ENCODE data around the gene OARD1. TPM values are rescaled to one million over a fixed set of nuclear protein-coding genes. Genes with fewer than 3 reads are reported as not detected.

Gene OARD1
- total RNA-seq, 4 donors from 2014 or later: 12.3 to 25.6 (median 17.3) TPM

- peak in 1 of 5 experiments; percentile 8 for TF ChIP-seq CTCF (IDR thresholded peaks at IDR 0.05)
- TF ChIP-seq EP300 (IDR thresholded peaks at IDR 0.05): no peak
- TF ChIP-seq POLR2A (IDR thresholded peaks at IDR 0.05): no peak
- 88 to 90% methylated on average over 4 of the region's 4 CpGs for WGBS, 2 donors
- Histone ChIP-seq H3K4me1 (peaks cover 0 to 4% (median under 1%) of the 10 kb centered on the region in 4 donors), H3K27ac (no peak overlapping the region), H3K9me3 (no peaks in the 10 kb centered on the region), H3K4me3 (no peak overlapping the region), H3K27me3 (no peaks in the 10 kb centered on the region), H3K36me3 (peaks cover 0 to 99% (median 32%) of the 10 kb centered on the region in 3 donors)
- DNase-seq (ENCODE audit: low spot score in 2 of 2): no peak
These were observed 20.4 kb upstream of the OARD1 start for GRCh38 chr6:41092421-41093140.

GRCh38 chr6:41090841-41091761 is 18.9 kb upstream of the OARD1 start:
- DNase-seq (ENCODE audit: low spot score in 2 of 2): no peak
- Histone ChIP-seq H3K36me3 (peaks cover 0 to 97% (median 21%) of the 10 kb centered on the region in 3 donors), H3K4me1 (no peaks in the 10 kb centered on the region), H3K4me3 (no peak overlapping the region), H3K9me3 (no peaks in the 10 kb centered on the region), H3K27ac (no peak overlapping the region), H3K27me3 (no peaks in the 10 kb centered on the region)
- TF ChIP-seq EP300 (IDR thresholded peaks at IDR 0.05) (no peak), POLR2A (IDR thresholded peaks at IDR 0.05) (no peak), CTCF (IDR thresholded peaks at IDR 0.05) (no peak)
- 47 to 50% methylated on average over 1 of the region's 1 CpG for WGBS, 2 donors

GRCh38 chr6:41088451-41088850 is 16.3 kb upstream of the OARD1 start:
- whole genome bisulfite sequencing, 2 donors: 90 to 94% methylated on average over 4 of the region's 4 CpGs
- no peak for DNase-seq (ENCODE audit: low spot score in 2 of 2)
- TF ChIP-seq POLR2A (IDR thresholded peaks at IDR 0.05) (no peak), CTCF (IDR thresholded peaks at IDR 0.05) (no peak), EP300 (IDR thresholded peaks at IDR 0.05) (no peak)
- Histone ChIP-seq H3K27me3 (no peaks in the 10 kb centered on the region), H3K36me3 (peaks cover 0 to 94% (median 7%) of the 10 kb centered on the region in 3 donors), H3K27ac (no peak overlapping the region), H3K4me1 (peaks cover 0 to 5% (median 0%) of the 10 kb centered on the region in 4 donors), H3K9me3 (no peaks in the 10 kb centered on the region), H3K4me3 (no peak overlapping the region)

- H3K4me1 ChIP-seq: peaks cover 0 to 5% (median 0%) of the 10 kb centered on the region in 4 donors
- H3K9me3 ChIP-seq: no peaks in the 10 kb centered on the region
- H3K4me3 ChIP-seq: no peak overlapping the region
- no peak overlapping the region for H3K27ac ChIP-seq
- no peak for TF ChIP-seq POLR2A (IDR thresholded peaks at IDR 0.05)
- TF ChIP-seq EP300 (IDR thresholded peaks at IDR 0.05): no peak
- TF ChIP-seq CTCF (IDR thresholded peaks at IDR 0.05): no peak
- no peaks in the 10 kb centered on the region for H3K27me3 ChIP-seq
- peaks cover 0 to 85% (median 7%) of the 10 kb centered on the region in 3 donors for H3K36me3 ChIP-seq
- no peak for DNase-seq (ENCODE audit: low spot score in 2 of 2)
These were observed 13.0 kb upstream of the OARD1 start for GRCh38 chr6:41085182-41085581.

- no peak for DNase-seq (ENCODE audit: low spot score in 2 of 2)
- Histone ChIP-seq H3K4me3 (no peak overlapping the region), H3K27me3 (no peaks in the 10 kb centered on the region), H3K27ac (no peak overlapping the region), H3K36me3 (peaks cover 0 to 79% (median 7%) of the 10 kb centered on the region in 3 donors), H3K9me3 (no peaks in the 10 kb centered on the region), H3K4me1 (peaks cover 0 to 5% (median 2%) of the 10 kb centered on the region in 4 donors)
- TF ChIP-seq EP300 (IDR thresholded peaks at IDR 0.05): no peak
- no peak for TF ChIP-seq CTCF (IDR thresholded peaks at IDR 0.05)
- TF ChIP-seq POLR2A (IDR thresholded peaks at IDR 0.05): no peak
These were observed 10.9 kb upstream of the OARD1 start for GRCh38 chr6:41083072-41083471.
